ENCODE measurements around the gene PTTG1IP2. TPM values are rescaled to one million over a fixed set of nuclear protein-coding genes. Genes with fewer than 3 reads are reported as not detected.

Gene PTTG1IP2
- total RNA-seq, result not detected

DNA sequence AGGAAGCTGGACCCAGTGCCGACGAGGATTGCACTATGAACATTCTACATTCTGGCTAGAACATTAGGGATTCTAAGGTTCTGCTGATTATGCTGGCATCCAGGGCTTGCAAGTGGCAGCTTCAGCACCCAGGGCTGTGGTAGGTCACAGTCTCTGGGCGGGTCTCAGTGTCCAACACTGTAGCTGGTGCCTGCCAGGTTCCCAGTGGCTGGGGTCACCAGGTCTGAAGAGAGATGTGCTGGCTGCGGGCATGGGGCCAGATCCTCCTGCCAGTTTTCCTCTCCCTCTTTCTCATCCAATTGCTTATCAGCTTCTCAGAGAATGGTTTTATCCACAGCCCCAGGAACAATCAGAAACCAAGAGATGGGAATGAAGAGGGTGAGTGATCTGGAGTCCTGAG lies at the start of gene PTTG1IP2:
TSS of gene PTTG1IP2 (plus strand) at position 86 of the 400 bp plus-strand sequence. CDS start at position 234, 148 bp downstream.
- no peaks in the 10 kb centered on the region for H3K27me3 ChIP-seq (ENCODE audit: control insufficient read depth in 3 of 3, insufficient read depth in 3 of 3, low read length in 3 of 3)
- no peak within 1 kb of the TSS for H3K9ac ChIP-seq (ENCODE audit: low read depth in 1 of 3, low read length in 3 of 3)
- no peaks in the 10 kb centered on the region for H3K4me1 ChIP-seq (ENCODE audit: control insufficient read depth in 3 of 3, insufficient read depth in 3 of 3, low read length in 3 of 3)
- H3K9me3 ChIP-seq (ENCODE audit: control insufficient read depth in 3 of 3, low read length in 3 of 3), result no peaks in the 10 kb centered on the region
- H3K4me3 ChIP-seq (ENCODE audit: low read length in 3 of 3), result no peak within 1 kb of the TSS
- no peak within 1 kb of the TSS for H3K27ac ChIP-seq (ENCODE audit: low read depth, low read length)
- H3K36me3 ChIP-seq (ENCODE audit: control insufficient read depth in 3 of 3, insufficient read depth in 3 of 3, low read length in 3 of 3), result no peaks in the 10 kb centered on the region

DNA sequence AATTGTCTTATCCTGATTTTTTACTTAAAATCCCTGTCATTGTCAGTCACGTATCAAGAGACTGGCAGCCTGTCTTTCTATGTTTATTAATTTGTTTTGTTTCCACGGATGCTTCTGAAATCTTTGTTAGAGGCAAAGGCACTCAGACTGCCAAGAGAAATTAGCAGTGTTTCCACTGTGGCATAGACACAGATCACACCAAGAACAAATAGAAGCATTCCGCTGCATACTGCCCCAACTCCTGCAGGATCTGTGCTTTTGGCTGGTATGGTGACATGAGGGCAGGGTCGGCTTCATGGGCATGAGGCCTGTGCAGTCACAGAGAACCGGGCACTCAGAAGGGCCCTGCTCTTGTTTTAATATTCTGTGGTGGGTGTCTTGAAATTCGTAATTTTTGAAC lies 47.8 kb upstream of the PTTG1IP2 start:
- peaks cover 0 to 2% (median under 1%) of the 10 kb centered on the region in 3 donors for H3K36me3 ChIP-seq (ENCODE audit: control insufficient read depth in 3 of 3, insufficient read depth in 3 of 3, low read length in 3 of 3)
- H3K9ac ChIP-seq (ENCODE audit: low read depth in 1 of 3, low read length in 3 of 3), result no peak overlapping the region
- H3K9me3 ChIP-seq (ENCODE audit: control insufficient read depth in 3 of 3, low read length in 3 of 3), result no peaks in the 10 kb centered on the region
- H3K27me3 ChIP-seq (ENCODE audit: control insufficient read depth in 3 of 3, insufficient read depth in 3 of 3, low read length in 3 of 3), result no peaks in the 10 kb centered on the region
- H3K4me1 ChIP-seq (ENCODE audit: control insufficient read depth in 3 of 3, insufficient read depth in 3 of 3, low read length in 3 of 3), result no peaks in the 10 kb centered on the region
- H3K4me3 ChIP-seq (ENCODE audit: low read length in 3 of 3), result no peak overlapping the region
- no peak overlapping the region for H3K27ac ChIP-seq (ENCODE audit: low read depth, low read length)

DNA sequence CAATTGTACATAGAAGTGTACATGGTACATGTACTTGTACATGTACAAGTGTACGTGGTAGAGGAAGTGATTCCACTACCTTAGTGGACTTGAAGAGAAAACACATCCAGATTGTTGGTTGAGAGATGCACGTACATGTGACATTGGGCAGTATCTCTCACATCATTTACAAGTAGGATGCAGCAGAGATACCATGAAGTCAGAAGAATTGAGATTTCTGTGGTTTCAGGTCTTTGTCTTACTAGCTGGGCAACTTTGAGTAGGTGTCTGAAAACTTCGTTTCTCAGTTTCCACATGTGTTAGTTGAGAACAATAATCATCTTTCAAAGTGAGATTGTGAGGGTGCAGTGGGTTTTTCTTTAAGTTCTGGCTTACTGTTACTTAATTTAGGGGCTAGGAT lies 44.7 kb upstream of the PTTG1IP2 start:
- H3K9ac ChIP-seq (ENCODE audit: low read depth in 1 of 3, low read length in 3 of 3), result no peak overlapping the region
- no peak overlapping the region for H3K4me3 ChIP-seq (ENCODE audit: low read length in 3 of 3)
- no peaks in the 10 kb centered on the region for H3K27me3 ChIP-seq (ENCODE audit: control insufficient read depth in 3 of 3, insufficient read depth in 3 of 3, low read length in 3 of 3)
- H3K9me3 ChIP-seq (ENCODE audit: control insufficient read depth in 3 of 3, low read length in 3 of 3), result no peaks in the 10 kb centered on the region
- H3K27ac ChIP-seq (ENCODE audit: low read depth, low read length), result no peak overlapping the region
- no peaks in the 10 kb centered on the region for H3K4me1 ChIP-seq (ENCODE audit: control insufficient read depth in 3 of 3, insufficient read depth in 3 of 3, low read length in 3 of 3)
- H3K36me3 ChIP-seq (ENCODE audit: control insufficient read depth in 3 of 3, insufficient read depth in 3 of 3, low read length in 3 of 3), result no peaks in the 10 kb centered on the region

DNA sequence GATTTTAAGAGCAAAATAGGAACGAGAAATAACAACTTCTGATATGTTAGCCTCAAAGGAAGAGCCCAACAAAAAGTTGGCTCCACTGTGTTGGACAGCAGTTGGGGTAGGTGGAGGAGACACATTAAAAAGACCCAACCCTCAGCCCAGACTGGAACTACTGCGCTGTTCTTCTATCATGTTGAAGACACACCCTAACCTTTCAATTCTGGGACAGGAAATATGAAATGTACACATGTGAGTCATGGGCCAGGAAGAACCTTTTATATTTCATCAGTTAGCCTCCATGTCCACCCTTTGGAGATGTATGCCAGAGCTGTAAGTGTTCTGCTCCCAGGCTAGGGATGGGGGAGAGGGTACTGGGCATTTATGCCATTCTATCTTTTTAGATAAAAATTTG lies 44.1 kb upstream of the PTTG1IP2 start:
- no peak overlapping the region for H3K27ac ChIP-seq (ENCODE audit: low read depth, low read length)
- no peaks in the 10 kb centered on the region for H3K4me1 ChIP-seq (ENCODE audit: control insufficient read depth in 3 of 3, insufficient read depth in 3 of 3, low read length in 3 of 3)
- H3K36me3 ChIP-seq (ENCODE audit: control insufficient read depth in 3 of 3, insufficient read depth in 3 of 3, low read length in 3 of 3), result no peaks in the 10 kb centered on the region
- no peak overlapping the region for H3K9ac ChIP-seq (ENCODE audit: low read depth in 1 of 3, low read length in 3 of 3)
- no peak overlapping the region for H3K4me3 ChIP-seq (ENCODE audit: low read length in 3 of 3)
- no peaks in the 10 kb centered on the region for H3K27me3 ChIP-seq (ENCODE audit: control insufficient read depth in 3 of 3, insufficient read depth in 3 of 3, low read length in 3 of 3)
- H3K9me3 ChIP-seq (ENCODE audit: control insufficient read depth in 3 of 3, low read length in 3 of 3), result no peaks in the 10 kb centered on the region

DNA sequence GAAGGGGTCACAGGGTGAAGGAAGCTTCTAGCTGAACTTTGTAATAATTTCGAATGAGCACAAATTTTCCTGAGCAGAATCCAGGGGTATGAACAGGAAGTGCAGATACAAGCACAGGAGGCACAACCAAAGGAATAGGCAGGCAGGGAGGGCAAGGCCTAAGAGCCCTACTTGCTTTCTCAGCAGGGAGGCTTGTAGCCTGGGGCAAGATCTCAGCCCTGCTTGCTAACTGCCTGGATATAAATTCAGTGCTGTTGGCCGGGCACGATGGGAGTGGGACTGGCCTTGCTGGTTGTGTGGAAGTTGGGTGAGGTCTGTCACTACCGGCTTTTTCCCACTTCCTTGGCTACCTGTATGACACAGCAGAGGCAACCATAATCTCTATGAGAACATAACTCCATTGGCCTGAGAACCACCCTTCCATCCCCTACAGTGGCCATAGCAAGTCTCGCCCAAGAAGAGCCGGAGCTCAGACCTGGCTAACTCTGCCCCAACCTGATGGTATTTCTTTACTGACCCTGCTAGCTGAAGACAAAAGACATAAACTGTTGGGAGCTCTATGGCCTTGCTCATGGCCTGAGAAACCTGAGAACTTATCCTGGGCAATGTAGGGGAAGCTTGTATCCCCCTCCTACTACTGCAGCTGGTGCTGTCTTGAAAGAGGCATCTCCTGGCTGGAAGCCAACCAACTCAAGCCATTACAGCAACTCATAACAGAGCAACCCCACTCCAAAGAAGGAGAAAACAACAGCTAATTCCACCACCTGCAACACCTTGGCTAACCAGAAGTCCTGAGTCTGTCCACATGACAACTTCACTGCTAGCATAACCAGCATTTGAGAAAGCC lies 38.6 kb upstream of the PTTG1IP2 start:
- H3K4me3 ChIP-seq (ENCODE audit: low read length in 3 of 3), result no peak overlapping the region
- peaks cover 0 to 4% (median 3%) of the 10 kb centered on the region in 3 donors for H3K9me3 ChIP-seq (ENCODE audit: control insufficient read depth in 3 of 3, low read length in 3 of 3)
- H3K27me3 ChIP-seq (ENCODE audit: control insufficient read depth in 3 of 3, insufficient read depth in 3 of 3, low read length in 3 of 3), result no peaks in the 10 kb centered on the region
- H3K27ac ChIP-seq (ENCODE audit: low read depth, low read length), result no peak overlapping the region
- no peak overlapping the region for H3K9ac ChIP-seq (ENCODE audit: low read depth in 1 of 3, low read length in 3 of 3)
- no peaks in the 10 kb centered on the region for H3K36me3 ChIP-seq (ENCODE audit: control insufficient read depth in 3 of 3, insufficient read depth in 3 of 3, low read length in 3 of 3)
- no peaks in the 10 kb centered on the region for H3K4me1 ChIP-seq (ENCODE audit: control insufficient read depth in 3 of 3, insufficient read depth in 3 of 3, low read length in 3 of 3)

- Histone ChIP-seq H3K9ac (ENCODE audit: low read depth in 1 of 3, low read length in 3 of 3) (no peak overlapping the region), H3K27ac (ENCODE audit: low read depth, low read length) (no peak overlapping the region), H3K4me3 (ENCODE audit: low read length in 3 of 3) (no peak overlapping the region), H3K9me3 (ENCODE audit: control insufficient read depth in 3 of 3, low read length in 3 of 3) (peaks cover 0 to 4% (median 3%) of the 10 kb centered on the region in 3 donors), H3K36me3 (ENCODE audit: control insufficient read depth in 3 of 3, insufficient read depth in 3 of 3, low read length in 3 of 3) (no peaks in the 10 kb centered on the region), H3K27me3 (ENCODE audit: control insufficient read depth in 3 of 3, insufficient read depth in 3 of 3, low read length in 3 of 3) (no peaks in the 10 kb centered on the region), H3K4me1 (ENCODE audit: control insufficient read depth in 3 of 3, insufficient read depth in 3 of 3, low read length in 3 of 3) (no peaks in the 10 kb centered on the region)
Measured at GRCh38 chr7:90432752-90433151, 36.7 kb upstream of the PTTG1IP2 start.

DNA sequence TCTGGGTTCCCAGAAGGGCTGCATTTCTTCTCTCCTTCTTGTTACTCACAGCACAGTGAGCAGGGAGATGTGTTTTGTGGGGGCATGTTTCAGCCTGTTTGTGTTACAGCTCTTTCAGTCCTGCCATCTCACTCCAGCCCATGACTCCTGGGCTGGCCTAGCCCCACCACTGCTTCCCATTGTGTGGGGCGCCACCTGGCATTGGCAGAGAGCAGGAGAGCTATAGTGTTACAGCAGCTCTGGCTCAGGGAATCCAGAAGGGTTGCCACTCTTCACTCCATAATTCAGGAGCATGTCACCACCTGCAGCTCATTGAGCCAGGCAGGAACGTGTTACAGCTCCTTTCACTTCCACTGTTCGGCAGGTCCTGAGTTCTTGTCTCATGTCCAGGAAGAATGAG lies 36.2 kb upstream of the PTTG1IP2 start:
- Histone ChIP-seq H3K9me3 (ENCODE audit: control insufficient read depth in 3 of 3, low read length in 3 of 3) (peaks cover 0 to 4% (median 3%) of the 10 kb centered on the region in 3 donors), H3K27ac (ENCODE audit: low read depth, low read length) (no peak overlapping the region)

GRCh38 chr7:90445633-90446032 lies 23.8 kb upstream of the PTTG1IP2 start:
- Histone ChIP-seq H3K27ac (ENCODE audit: low read depth, low read length) (no peak overlapping the region), H3K4me1 (ENCODE audit: control insufficient read depth in 3 of 3, insufficient read depth in 3 of 3, low read length in 3 of 3) (no peaks in the 10 kb centered on the region), H3K36me3 (ENCODE audit: control insufficient read depth in 3 of 3, insufficient read depth in 3 of 3, low read length in 3 of 3) (no peaks in the 10 kb centered on the region), H3K9me3 (ENCODE audit: control insufficient read depth in 3 of 3, low read length in 3 of 3) (no peaks in the 10 kb centered on the region), H3K4me3 (ENCODE audit: low read length in 3 of 3) (no peak overlapping the region), H3K27me3 (ENCODE audit: control insufficient read depth in 3 of 3, insufficient read depth in 3 of 3, low read length in 3 of 3) (no peaks in the 10 kb centered on the region), H3K9ac (ENCODE audit: low read depth in 1 of 3, low read length in 3 of 3) (no peak overlapping the region)

More for the DNA sequence above, 36.2 kb upstream of the PTTG1IP2 start:
- H3K27me3 ChIP-seq (ENCODE audit: control insufficient read depth in 3 of 3, insufficient read depth in 3 of 3, low read length in 3 of 3), result no peaks in the 10 kb centered on the region
- H3K36me3 ChIP-seq (ENCODE audit: control insufficient read depth in 3 of 3, insufficient read depth in 3 of 3, low read length in 3 of 3), result no peaks in the 10 kb centered on the region
- H3K4me3 ChIP-seq (ENCODE audit: low read length in 3 of 3), result no peak overlapping the region
- H3K9ac ChIP-seq (ENCODE audit: low read depth in 1 of 3, low read length in 3 of 3), result no peak overlapping the region
- no peaks in the 10 kb centered on the region for H3K4me1 ChIP-seq (ENCODE audit: control insufficient read depth in 3 of 3, insufficient read depth in 3 of 3, low read length in 3 of 3)

DNA sequence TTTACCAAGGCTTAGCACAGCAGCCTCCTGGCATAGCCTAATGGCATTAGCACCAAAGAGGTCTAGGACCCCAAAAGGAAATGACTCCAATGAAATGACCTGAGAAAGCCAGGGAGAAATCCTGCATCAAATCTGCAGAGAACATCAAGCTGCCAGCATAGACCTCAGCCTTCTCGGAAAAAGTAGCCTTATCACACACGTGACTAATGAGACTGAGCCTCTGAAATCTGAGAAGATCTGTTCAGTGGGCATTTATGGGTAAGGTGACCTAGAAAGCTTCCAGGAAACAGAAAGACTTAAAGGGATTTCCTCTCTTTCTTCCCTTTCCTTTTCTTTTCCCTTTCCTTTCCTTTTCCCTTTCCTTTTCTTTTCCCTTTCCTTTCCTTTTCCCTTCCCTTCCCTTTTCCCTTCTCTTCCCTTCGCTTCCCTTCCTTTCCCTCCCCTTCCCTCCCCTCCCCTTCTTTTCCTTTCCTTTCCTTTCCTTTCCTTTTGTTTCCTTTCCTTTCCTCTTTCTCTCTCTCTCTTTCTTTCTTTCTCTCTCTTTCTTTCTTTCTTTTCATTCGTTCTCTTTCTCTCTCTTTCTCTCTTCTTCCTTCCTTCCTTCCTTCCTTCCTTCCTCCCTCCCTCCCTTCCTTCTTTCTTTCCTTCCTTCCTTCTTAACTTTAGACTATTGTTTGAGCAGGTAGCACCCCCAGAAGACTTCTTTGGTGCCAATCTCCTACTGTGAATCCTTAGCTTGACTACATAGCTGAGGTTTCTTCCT lies 23.1 kb upstream of the PTTG1IP2 start:
- Histone ChIP-seq H3K27ac (ENCODE audit: low read depth, low read length) (no peak overlapping the region), H3K36me3 (ENCODE audit: control insufficient read depth in 3 of 3, insufficient read depth in 3 of 3, low read length in 3 of 3) (no peaks in the 10 kb centered on the region), H3K9ac (ENCODE audit: low read depth in 1 of 3, low read length in 3 of 3) (no peak overlapping the region), H3K9me3 (ENCODE audit: control insufficient read depth in 3 of 3, low read length in 3 of 3) (no peaks in the 10 kb centered on the region), H3K27me3 (ENCODE audit: control insufficient read depth in 3 of 3, insufficient read depth in 3 of 3, low read length in 3 of 3) (no peaks in the 10 kb centered on the region), H3K4me3 (ENCODE audit: low read length in 3 of 3) (no peak overlapping the region), H3K4me1 (ENCODE audit: control insufficient read depth in 3 of 3, insufficient read depth in 3 of 3, low read length in 3 of 3) (no peaks in the 10 kb centered on the region)

- Histone ChIP-seq H3K36me3 (ENCODE audit: control insufficient read depth in 3 of 3, insufficient read depth in 3 of 3, low read length in 3 of 3) (no peaks in the 10 kb centered on the region), H3K27me3 (ENCODE audit: control insufficient read depth in 3 of 3, insufficient read depth in 3 of 3, low read length in 3 of 3) (no peaks in the 10 kb centered on the region), H3K4me1 (ENCODE audit: control insufficient read depth in 3 of 3, insufficient read depth in 3 of 3, low read length in 3 of 3) (peaks cover 0 to 3% (median 0%) of the 10 kb centered on the region in 3 donors), H3K9me3 (ENCODE audit: control insufficient read depth in 3 of 3, low read length in 3 of 3) (no peaks in the 10 kb centered on the region), H3K4me3 (ENCODE audit: low read length in 3 of 3) (no peak overlapping the region), H3K27ac (ENCODE audit: low read depth, low read length) (no peak overlapping the region), H3K9ac (ENCODE audit: low read depth in 1 of 3, low read length in 3 of 3) (no peak overlapping the region)
Measured at GRCh38 chr7:90453259-90453891, 16.1 kb upstream of the PTTG1IP2 start.

All from skeletal muscle tissue (tissue), 4 donors.